Measurements from ENCODE around the gene ZRANB2. TPM values are rescaled to one million over a fixed set of nuclear protein-coding genes. Genes with fewer than 3 reads are reported as not detected.

ZRANB2 gene, protein sequence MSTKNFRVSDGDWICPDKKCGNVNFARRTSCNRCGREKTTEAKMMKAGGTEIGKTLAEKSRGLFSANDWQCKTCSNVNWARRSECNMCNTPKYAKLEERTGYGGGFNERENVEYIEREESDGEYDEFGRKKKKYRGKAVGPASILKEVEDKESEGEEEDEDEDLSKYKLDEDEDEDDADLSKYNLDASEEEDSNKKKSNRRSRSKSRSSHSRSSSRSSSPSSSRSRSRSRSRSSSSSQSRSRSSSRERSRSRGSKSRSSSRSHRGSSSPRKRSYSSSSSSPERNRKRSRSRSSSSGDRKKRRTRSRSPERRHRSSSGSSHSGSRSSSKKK
- total RNA-seq, result 57.9 and 62.9 TPM in 2 replicates

DNA sequence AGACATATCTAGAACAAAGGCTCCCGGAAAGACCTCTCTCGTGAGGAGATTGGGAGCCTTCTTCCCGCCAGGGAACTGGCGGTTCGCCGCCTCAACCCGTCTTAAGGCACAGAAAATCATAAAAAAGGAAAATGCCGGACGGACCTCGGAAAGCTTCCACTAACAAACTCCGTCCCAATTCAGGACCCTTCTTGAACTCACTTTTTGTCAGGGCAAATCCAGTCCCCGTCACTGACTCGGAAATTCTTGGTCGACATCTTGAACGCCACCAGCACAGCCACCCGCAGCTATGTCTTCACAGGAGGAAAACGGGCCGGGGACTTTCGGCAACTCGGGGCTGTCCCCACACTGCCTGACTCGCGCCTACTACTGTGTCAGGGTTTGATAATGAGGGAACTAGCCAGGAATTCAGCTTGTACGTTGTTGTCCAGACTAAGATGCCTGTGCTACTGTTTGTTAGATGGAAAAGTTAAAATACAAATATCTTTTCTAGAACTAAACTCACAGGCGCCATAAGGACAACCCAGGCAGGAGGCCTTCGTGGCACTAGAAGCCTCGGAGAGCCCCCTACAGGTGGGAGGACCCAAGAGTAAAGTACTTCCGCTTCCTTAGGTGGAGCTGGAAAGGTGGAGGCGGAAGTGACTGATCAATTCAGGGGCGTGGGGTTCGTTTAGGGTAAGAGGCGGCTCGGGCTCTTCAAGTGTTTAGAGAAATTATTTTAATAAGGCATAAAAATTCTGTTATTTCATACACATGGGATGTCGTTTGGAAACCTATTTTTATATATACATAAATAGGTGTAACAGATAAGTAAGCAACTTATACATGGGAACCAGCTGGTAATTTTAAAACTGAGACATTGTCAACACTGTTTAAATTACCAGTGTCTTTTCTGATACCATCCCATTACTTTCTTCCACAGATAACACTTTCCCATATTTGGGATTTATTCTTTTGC is at the start of gene ZRANB2:
ZRANB2 (minus strand) TSS at position 297 of the 958 bp plus-strand sequence; CDS start at position 257, 40 bp downstream.

DNA sequence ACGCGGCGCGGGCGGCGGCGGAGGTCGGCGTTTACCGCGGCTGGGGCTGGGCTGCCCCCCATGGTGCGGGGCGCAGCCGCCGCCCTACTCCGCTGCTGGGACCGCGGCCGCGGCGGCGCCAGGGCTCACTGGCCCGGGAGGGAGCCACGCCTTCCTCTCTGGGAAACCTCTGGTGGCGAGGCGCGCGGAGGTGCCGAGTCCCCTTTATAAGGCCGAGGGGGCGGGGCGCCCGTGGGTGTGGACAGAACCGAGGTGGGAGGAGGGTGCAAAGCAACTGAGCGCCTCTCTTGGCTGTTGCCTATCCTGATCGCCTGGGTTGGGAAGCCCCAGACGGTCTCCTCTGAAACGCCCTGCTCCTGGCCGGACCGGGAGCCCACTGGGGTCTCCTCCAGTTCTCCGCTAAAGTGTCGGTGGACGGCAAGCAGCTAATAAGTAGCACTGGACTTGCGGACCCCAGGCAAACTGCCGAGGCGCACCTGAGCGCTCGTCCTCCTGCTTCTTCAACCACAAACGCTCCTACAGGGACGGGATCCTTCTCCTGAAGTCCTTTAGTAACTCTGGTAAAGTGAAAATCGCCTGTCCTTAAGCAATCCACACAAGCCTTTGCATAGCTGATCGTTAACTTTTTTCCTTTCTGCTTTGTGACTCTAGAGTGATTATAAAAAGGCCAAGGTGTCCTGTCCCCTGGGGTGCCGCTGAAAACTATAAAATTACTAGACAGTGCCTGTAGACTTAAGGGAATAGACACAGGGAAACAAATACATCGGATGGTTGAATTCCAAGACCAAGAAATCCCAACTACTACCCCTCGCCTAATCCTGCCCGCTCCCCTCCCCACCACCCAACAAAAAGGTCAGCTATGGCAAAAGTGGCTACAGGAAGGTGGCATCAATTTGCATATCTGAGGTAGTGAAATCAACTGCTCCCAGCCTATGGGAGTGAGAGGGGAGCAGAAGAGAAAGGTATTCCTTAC is 32.9 kb downstream of the ZRANB2 start, which contains the start of gene PTGER3:
PTGER3 (minus strand) TSS at position 182 of the 973 bp plus-strand sequence. CDS start 239 bp downstream, outside the sequence.

Other genes with a start within 250 kb of the ZRANB2 start
- gene PTGER3, start 33.2 kb downstream of the ZRANB2 start, total RNA-seq, result under 0.01 TPM in 2 replicates